Ovary (tissue), 3 donors: Measurements from ENCODE around the gene GNB5.

ENCODE experiments used
- CTCF ChIP-seq, 3 donors: fragments of 450-650 bp in 2 of 3; fragments of 200-600 bp in 1 of 3; IDR thresholded peaks; one replicate each; pipeline versions ENCODE4 v1.5.1 to v1.8.0; 2016 to 2022; ENCODE audit warnings: antibody characterized with exemption in 3 of 3, mild to moderate bottlenecking in 1 of 3
- EP300 ChIP-seq: sonication (generic); formaldehyde crosslinking; IDR thresholded peaks from one replicate; pipeline ENCODE4 v1.6.1; 2017; ENCODE audit warnings: antibody characterized with exemption
- POLR2A ChIP-seq: fragments of 450-650 bp; IDR thresholded peaks from one replicate; pipeline ENCODE4 v1.6.1; 2017; ENCODE audit warnings: antibody characterized with exemption, mild to moderate bottlenecking, moderate library complexity
- donor health status: DM: no; HTN: no; CAD: no.

- TF ChIP-seq CTCF (IDR thresholded peaks at IDR 0.05) (no peak), EP300 (no peak), POLR2A (no peak)
Observed at GRCh38 chr15:52171807-52172206, 19.4 kb downstream of the GNB5 start.
